Anterior cingulate cortex (tissue), 58 donors: ENCODE results near the gene LCOR.
"Not testable (repeated sequence)": the region's sequence is repeated elsewhere in the genome, so short reads cannot be mapped to it uniquely, and the experiment has no call there.

Experiments used
- DNase-seq, 58 donors: peaks; one replicate each; lab custom pipeline; 2025; lab: John Stamatoyannopoulos, UW

The LCOR gene

GRCh38 chr10:96922978-96923948 lies 91.2 kb downstream of the LCOR start:
- DNase-seq: no peak

- no peak for DNase-seq
Measured at GRCh38 chr10:96924861-96925260, 92.8 kb downstream of the LCOR start.

GRCh38 chr10:96930469-96930868 lies 98.4 kb downstream of the LCOR start:
- no peak for DNase-seq

GRCh38 chr10:96935148-96935547 lies 103.0 kb downstream of the LCOR start:
- DNase-seq: no peak

GRCh38 chr10:96935810-96936209 lies 103.7 kb downstream of the LCOR start:
- no peak for DNase-seq

- not testable (repeated sequence) for DNase-seq
Measured at GRCh38 chr10:96943161-96943560, 111.1 kb downstream of the LCOR start.

GRCh38 chr10:96947036-96947435 lies 114.9 kb downstream of the LCOR start:
- no peak for DNase-seq

- no peak for DNase-seq
Measured at GRCh38 chr10:96949039-96949683, 117.1 kb downstream of the LCOR start.

- no peak for DNase-seq
Measured at GRCh38 chr10:96951954-96952353, 119.9 kb downstream of the LCOR start.

GRCh38 chr10:96955794-96956193 lies 123.7 kb downstream of the LCOR start:
- no peak for DNase-seq

- no peak for DNase-seq
Measured at GRCh38 chr10:96958071-96958470, 126.0 kb downstream of the LCOR start.

- no peak for DNase-seq
Measured at GRCh38 chr10:96959733-96960132, 127.6 kb downstream of the LCOR start.

- no peak for DNase-seq
Measured at GRCh38 chr10:96960872-96961271, 128.8 kb downstream of the LCOR start.

- no peak for DNase-seq
Measured at GRCh38 chr10:96964131-96964530, 132.0 kb downstream of the LCOR start.

- no peak for DNase-seq
Measured at GRCh38 chr10:96967847-96968246, 135.7 kb downstream of the LCOR start.

- no peak for DNase-seq
Measured at GRCh38 chr10:96968682-96969423, 136.8 kb downstream of the LCOR start.

- DNase-seq: no peak
Measured at GRCh38 chr10:96971324-96971723, 139.2 kb downstream of the LCOR start.

- DNase-seq: no peak
Measured at GRCh38 chr10:96972264-96972663, 140.2 kb downstream of the LCOR start.

GRCh38 chr10:96973809-96974747 lies 142.0 kb downstream of the LCOR start:
- DNase-seq: no peak

- DNase-seq: no peak
Measured at GRCh38 chr10:96975136-96975535, 143.0 kb downstream of the LCOR start.
